KBM-7 (cell line): ENCODE data around the gene PRDM16.

ENCODE experiments used
- DNase-seq: peaks from one replicate; pipeline ENCODE4 v3.0.0-alpha.2; 2015
- in situ Hi-C: fragments of 300-500 bp; cut with MboI; formaldehyde crosslinking; loops from 2 replicates; pipeline ENCODE4 v1.14.3; 2020; ENCODE audit warnings: low sequenced_read_pairs, low pct_unique_long_range_greater_than_20kb, mixed read lengths

PRDM16 gene

DNA sequence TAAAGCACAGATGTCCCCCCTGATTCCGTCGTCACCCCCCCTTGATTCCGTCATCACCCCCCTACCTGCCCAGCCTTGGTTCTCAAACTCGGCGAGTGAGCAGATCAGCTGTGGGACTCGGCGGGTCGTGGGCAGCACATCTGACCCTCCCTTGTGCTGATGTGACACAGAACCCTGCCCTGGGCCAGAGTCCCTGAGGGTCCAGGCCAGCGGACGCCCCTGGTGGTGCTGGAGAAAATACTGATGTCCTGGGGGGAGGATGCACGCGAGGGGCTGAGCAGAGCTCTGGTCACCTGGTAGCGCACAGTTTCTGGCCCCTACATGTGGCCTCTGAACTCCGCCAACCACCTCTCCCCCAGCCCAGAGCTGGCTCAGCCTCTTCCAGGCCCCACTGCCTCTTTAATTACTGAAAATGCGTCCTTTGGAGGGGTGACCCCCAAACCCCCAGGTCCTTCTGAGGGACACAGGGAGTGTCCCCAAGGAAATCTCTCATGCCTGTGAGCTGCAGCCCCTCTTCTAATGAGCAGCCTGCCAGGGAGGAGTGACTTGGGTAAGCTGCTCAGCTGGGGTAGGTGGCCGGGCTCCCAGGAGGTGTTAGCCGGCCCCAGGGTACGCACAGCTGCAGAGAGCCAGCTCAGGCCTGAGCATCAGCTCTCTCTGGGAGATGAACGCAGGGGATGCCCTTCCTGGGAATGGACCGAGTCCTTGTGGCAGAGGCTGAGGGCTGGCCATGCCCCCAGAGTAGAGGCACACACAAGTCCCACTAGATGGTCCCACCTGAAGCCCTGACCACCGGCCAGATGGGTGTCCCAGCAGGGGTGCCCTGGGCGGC, 255.9 kb downstream of the PRDM16 start:
- in situ Hi-C loops = no loop called here
- DNase-seq = no peak

GRCh38 chr1:3326516-3327388, 257.7 kb downstream of the PRDM16 start:
- no peak for DNase-seq
- in situ Hi-C loops = no loop called here

DNA sequence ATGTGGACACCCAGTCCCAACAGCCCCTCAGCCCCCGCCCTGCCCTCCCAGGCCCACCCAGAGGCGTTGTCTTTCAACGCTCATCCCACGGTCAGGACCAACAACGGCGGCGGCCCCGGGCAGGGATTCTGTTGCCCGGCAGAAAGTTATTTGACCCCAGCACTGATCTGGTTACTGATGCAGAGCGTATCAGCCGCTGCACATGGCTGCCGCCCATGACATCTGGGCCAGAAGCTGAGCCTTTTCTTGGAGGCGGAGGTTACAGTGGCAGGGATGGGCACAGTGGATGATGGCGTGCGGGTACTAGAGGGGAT, 258.3 kb downstream of the PRDM16 start:
- DNase-seq = no peak
- in situ Hi-C loops = no loop called here

- in situ Hi-C loops = no loop called here
- DNase-seq = no peak
Observed at GRCh38 chr1:3327936-3328590, 259.1 kb downstream of the PRDM16 start.

GRCh38 chr1:3329640-3330281, 260.8 kb downstream of the PRDM16 start:
- in situ Hi-C loops = no loop called here
- no peak for DNase-seq

DNA sequence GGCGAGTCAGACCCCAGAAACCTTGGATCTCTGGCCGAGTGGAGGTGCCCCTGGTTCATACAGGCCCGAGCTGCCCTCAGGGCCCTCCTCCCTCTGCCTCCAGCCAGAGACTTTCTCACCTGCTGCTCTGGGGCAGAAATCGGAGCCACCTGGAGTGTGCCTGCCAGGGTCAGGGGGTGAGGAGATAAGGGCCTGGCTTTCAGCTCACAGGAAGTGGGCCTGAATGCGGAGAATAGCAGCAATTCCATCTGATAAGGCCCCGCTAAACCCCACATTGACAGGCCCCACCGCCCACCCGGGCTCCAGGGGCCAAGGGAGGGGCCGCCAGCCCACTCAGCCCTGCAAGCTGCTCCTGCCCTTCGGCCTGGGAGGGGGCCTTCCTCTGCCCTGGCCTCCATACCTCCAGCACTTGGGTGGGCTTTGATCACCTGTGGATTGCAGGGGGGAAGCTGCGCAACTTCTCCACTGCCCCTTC, 261.8 kb downstream of the PRDM16 start:
- in situ Hi-C loops = no loop called here
- no peak for DNase-seq

DNA sequence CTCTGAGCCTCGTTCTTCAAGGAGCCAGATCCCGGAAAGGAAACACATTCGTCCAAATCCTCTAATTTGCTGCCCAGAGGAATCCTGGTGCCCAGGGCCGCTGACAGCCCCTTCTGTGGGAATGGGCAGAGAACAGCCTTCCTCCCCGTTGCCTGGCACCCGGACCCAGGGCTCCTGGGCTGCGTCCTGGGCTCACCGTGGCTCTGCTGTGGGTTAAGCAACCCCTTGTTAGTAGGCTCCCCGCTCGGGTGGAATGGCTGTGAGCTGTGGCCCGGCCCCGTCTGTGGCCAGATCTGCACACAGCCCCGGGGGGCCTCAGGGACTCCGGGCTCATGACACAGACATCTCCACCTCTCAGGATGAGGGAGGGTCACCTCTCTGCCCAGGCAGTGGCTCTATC, 262.6 kb downstream of the PRDM16 start:
- in situ Hi-C loops = no loop called here
- no peak for DNase-seq

GRCh38 chr1:3332043-3332442, 263.0 kb downstream of the PRDM16 start:
- in situ Hi-C loops = no loop called here
- no peak for DNase-seq

DNA sequence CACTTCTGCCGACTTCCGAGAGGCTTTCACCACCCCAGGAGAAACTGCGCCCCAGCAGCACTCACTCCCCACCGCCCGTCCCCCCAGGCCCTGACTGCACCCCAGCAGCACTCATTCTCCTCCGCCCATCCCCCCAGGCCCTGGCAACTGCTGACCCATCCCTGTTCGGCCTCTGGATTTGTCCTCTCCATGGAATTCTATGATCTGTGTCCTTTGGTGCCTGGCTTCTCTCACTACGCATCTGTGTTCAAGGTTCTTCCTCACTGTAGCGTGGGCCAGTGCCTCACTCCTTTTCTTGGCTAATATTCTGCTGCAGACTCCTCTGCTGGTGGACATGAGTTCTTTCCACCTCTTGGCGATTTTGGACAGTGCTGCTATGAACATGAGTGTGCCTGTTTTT, 263.7 kb downstream of the PRDM16 start:
- DNase-seq = no peak
- in situ Hi-C loops = no loop called here

- in situ Hi-C loops = no loop called here
- no peak for DNase-seq
Observed at GRCh38 chr1:3333903-3334302, 264.9 kb downstream of the PRDM16 start.

- in situ Hi-C loops = no loop called here
- no peak for DNase-seq
Observed at GRCh38 chr1:3334366-3334765, 265.4 kb downstream of the PRDM16 start.

DNA sequence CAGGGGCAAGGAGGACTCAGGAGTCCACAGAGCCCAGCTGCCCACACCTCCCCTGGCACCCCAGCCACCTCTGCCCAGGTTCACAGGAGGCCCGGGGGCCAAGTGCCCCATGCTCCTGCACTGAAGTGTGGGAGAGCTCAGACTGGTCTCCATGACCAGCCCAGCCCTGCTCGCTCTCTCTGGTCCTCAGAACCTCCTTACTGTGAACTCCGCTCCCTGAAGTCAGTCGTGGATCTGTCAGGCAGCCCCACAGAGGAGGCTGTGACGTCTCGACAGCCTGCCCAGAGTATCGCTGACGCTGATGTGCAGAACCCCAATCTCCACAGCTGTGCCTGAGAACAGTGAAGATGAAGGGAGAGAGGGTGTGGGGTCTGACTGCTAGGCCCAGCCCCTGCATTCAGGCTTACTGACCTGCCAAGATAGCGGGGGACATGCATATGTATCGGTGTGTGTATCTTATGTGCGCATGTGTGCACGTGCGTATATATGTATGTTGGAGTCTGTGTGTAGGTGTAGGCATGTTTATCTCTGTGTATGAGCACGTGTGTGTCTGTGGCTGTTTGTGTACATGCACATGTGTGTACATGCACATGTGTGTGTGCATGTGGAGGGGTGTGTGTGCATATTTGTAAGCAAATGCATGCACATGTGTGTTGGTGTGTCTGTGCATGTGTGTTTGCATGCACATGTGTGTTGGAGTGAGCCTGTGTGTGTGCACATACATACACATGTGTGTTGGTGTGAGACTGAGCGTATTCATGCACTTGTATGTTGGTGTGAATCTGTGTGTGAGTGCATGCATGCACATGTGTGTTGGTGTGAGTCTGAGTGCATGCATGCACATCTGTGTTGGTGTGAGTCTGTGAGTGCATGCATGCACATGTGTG, 267.0 kb downstream of the PRDM16 start:
- DNase-seq = no peak
- in situ Hi-C loops = no loop called here

- in situ Hi-C loops = no loop called here
- no peak for DNase-seq
Observed at GRCh38 chr1:3336641-3337630, 267.9 kb downstream of the PRDM16 start.

GRCh38 chr1:3337798-3338724, 269.1 kb downstream of the PRDM16 start:
- in situ Hi-C loops = no loop called here
- DNase-seq = no peak

- in situ Hi-C loops = no loop called here
- DNase-seq = no peak
Observed at GRCh38 chr1:3338725-3339070, 269.7 kb downstream of the PRDM16 start.

GRCh38 chr1:3339856-3340255, 270.9 kb downstream of the PRDM16 start:
- in situ Hi-C loops = no loop called here

More at GRCh38 chr1:3339856-3340255, 270.9 kb downstream of the PRDM16 start:
- DNase-seq = no peak
